ENCODE results near the gene ZPR1.

The ZPR1 gene

DNA sequence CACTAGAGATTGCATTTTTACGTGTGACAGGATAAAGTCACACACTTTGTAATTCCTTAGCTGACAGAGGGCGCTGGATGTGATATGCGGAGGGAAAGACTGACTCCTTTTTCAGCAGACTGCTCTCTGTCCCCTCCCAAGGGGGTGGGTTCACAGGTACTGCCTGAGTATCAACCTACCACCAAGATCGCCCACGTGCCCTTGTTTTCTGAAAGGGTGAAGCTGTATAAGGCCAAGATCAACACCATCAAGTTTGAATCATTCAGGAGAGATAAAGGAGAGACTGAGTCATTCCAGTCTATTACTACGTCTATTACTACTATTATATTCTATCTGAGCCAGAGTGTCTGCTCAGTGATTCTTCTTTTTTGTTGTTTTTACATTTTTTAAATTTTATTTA is 45.7 kb downstream of the ZPR1 start:
- no peak for DNase-seq

DNA sequence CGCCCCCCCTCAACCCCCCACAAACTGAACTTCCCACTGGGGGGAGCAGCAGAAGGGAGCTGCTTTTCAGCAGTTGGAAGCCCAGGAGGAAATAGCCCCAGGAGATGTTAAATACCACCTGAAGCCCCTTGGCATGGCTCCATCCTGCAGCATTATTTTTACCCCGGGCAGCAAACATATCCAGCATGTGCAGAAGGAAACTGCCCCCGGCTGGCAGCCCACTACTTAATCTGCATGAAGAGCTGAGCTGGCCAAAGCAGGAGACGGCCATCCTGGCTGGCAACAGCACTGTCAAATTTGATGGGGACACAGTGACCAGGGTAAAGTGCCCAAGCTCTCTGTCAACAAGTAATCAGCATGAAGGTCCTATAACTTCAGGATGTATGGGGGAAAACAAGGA is 47.1 kb downstream of the ZPR1 start:
- DNase-seq: no peak

DNA sequence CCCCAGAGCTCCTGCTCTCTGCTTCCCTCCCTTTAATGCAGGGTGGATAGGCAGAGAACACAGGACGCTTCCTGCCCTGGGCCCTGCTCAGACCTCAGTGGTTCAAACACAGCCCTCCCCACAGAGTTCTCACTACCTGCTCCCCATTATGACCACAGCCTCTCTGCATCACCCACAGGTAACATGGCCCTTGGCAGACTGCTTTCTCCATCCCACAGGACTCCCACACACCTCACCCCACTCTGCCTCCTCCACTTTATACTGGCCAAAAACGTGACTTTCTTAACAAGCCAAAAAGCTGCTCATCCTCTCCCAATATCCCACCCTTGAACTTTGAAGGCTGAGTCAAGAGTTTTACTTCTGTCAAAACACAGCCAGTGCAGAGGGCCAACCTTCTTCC is 48.8 kb downstream of the ZPR1 start:
- DNase-seq: no peak

DNA sequence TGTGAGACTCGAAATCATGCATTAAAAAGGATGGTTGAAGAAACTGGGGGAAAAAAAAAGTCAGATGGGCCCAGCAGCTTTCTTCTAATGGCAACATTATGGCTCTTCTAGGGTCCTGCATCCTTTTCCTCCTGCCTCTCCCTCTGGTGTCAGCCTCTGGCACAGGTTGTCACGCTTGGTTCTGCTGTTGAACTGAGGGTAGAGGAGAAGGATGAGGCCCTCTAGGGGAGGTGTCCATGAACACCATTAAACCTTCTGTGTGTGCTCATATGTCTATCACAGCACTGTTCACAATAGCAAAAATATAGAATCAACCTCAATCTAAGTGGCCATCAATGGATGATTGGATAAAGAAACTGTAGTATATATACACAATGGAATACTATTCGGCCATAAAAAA is 51.1 kb downstream of the ZPR1 start:
- DNase-seq: no peak

DNA sequence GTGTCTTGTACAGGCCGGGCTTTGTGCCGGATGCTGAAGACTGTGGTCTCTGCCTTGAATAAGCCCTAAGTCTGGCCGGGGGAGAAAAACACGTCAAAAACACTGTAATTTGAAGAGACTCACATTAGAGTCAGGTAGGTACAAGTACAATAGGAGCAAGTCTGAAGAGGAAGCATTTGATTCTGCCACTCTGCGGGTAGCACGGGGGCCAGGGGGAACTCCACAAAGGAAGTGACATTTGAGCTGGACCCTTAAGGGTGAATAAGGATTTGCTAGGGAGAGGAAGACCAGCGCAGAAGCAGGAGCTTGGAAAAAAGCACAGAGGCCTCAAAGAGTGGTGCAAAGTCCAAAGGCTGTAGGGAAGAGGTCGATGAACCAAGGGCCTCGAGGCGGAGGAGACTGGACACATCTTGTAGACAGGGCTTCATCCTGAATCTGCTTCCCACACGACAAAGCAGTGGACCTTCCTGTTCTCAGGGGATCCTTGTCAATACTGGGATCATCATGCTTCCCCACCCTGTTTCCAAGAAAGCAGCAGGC is 53.8 kb downstream of the ZPR1 start:
- DNase-seq: no peak

DNA sequence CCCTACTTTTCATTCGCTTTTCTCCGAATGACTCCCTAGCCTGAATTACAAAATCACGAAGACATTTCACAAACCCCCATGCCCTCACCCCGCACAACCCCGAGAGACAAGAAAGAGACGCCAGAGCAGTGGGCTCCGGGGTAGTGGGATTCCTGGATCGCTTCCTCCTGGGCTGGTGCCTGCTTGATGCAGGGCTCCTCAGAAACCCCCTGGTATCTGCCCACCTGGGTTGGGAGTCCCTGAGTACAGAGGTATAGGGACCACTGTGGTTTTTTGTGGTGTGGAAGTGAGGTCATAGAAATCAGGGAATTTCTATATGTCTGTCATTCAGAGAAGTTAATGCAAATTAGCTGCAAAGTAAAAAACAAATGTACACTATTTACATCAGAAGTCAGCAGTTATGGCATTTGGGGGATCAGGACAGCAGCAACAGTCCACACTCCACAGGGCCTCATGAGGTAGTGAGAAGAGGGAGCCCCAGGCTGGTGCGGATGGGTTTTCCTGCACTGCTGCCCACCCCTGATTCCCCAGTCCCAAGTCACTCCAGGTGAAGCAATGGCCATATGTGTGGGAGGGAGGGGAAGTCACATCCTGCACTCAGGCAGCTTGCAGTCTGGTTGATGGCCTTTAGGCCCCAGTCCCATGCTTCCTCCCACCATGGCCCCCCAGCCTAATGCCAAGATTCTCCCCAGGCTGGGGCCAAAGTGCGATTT is 54.6 kb downstream of the ZPR1 start:
- no peak for DNase-seq

DNA sequence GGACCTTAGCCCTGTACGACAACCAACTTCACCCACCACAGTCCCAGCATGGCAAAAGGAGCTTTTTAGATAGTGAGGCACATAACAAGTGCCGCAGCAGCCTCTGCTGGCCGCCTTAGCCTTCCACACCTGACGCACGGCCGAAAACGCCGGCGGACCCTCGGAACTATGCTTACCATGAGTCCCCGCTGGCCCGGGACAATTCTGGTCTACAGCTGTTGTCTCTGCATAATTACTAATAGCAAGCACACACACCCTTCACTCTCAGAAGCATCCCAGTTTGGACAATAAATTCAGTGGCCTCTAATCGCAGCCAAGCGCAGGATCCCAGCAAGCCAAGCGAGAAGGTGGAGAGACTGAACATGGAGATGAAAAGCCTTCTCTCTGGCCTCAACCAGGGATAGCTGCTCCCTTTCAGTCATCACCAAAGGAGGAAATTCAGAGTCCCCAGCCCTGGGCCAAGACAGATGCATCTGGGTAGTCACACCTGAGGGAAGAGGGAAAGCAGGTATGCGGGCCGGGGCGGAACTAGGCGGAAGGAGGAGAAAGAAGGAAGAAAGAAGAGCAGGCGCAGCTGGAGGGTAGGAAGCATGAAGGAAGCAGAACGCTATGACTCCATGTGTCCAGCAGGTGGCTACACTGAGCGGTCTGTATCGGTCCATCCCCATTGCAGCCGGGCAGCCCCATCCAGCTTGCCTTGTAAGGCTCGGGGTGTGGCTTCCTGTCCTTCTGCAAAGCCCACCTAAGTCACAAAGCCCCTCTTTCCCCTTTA is 55.4 kb downstream of the ZPR1 start:
- DNase-seq: peak; percentile 44

DNA sequence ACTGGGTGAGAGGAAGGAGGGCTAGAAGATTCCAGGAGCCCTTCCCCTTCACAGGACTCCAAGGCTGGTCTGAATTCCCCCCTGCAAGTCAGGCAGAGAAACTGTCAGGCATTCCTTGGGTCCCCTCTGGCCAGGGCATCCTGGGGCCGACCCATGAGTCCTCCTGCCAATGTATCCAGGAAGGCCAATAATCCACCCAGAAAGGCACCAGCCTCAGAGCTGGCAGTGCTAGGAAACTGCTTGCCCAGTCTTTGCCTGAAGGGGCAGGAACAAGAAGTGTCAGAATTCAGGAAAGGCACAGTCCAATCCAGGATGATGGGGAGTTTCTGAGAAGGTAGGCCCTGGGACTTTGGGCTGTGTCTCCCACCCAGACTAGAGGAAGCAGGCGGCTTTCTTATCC is 56.0 kb downstream of the ZPR1 start:
- DNase-seq: no peak

DNA sequence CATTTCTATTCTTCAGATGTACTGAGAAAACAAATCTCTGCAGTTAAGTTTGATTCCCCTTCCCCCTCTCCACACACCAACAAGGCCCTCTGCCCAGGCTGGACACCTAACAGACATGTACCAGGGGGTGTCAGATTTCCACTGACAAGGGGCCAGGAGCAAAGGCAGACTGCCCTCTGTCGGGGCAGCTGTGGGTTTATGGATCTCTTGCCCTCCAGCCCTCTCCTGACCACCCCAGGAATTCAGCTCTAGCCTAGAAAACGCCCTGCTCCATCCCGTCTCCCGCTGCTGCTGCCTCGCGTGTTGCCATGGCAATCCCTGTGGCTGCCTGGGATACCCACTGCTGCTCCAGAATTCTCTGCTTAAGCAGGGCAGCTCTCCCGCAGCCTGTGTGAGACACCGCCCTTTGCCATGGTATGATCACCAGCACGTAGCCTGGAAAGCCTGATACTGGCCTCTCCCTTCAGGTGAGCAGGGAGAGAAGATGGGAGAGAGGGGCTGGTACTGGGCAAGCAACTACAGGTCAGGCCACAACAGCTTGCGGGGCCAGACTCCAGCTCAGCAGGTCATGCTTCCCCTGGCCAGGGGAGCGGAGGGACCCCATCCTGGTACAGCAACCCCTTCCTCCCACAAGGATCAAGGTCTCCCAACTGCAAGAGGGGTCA is 56.6 kb downstream of the ZPR1 start:
- DNase-seq: no peak

DNA sequence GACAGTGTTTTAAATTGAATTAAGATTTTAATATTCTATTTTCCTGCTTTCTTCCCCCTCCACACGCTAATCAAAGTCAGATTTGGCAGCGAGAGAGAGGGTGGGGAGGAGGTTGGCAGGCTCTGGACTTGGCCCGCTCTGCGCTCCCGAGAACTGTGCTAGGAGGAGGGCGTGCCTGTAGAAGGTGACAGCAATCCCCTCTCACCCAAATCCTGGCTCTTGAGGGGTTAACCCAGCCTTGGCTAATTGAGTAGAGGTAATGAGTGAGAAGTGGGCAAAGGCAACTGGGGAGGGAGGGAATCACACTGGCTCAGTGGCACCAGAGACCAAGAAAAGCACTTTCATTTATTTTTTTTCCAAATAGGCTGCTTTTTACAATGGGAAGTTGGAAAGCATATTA is 57.2 kb downstream of the ZPR1 start:
- DNase-seq: no peak

DNA sequence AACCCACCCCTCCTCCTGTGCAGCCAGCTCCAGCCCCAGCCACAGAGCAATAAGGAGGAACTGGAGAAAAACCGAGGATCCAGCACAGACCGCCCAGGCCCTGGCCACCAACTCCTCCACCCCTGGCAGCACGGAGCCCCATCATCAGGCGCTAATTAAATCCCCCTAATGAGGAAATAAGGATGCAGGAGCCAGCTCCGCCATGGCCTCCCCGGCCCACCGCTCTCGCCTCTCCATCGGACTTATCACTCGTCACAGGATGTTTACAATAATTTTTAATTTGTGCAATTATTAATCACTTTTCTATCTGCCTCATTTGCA is 57.6 kb downstream of the ZPR1 start:
- no peak for DNase-seq

DNA sequence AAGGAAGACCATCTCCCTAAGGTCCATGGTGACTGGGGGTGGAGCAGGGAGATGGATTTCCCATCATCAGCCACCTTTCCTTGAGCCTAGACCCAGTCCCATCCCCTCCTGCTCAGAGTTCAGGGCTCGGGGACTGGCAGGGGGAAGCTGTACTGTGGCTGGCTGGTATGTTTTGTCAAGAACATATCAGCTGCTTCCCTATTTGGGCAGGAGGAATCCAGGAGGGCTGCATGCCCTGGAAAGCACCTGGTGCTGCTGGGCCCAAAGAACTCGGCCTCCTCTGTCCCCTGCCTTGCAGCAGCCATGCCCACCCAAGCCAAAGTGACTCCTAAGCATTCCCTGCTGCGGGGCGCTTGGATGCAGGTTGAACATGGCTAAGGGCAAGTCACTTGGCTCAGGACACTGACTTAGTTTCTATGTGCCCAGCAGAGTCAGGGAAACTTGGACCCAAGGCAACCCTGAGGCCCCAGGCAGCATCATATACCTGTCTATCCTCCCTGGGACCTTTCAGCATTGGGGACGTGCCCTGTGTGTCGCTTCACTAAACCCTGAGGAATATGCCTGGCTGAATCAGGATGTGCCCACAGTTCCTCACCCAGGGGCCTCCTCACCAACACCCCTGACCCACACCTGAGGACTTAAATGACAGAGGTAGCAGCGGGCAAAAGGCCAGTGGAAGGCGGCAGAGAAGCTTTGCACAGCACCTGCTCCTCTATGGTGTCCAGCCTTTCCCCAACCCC is 58.2 kb downstream of the ZPR1 start:
- DNase-seq: no peak

DNA sequence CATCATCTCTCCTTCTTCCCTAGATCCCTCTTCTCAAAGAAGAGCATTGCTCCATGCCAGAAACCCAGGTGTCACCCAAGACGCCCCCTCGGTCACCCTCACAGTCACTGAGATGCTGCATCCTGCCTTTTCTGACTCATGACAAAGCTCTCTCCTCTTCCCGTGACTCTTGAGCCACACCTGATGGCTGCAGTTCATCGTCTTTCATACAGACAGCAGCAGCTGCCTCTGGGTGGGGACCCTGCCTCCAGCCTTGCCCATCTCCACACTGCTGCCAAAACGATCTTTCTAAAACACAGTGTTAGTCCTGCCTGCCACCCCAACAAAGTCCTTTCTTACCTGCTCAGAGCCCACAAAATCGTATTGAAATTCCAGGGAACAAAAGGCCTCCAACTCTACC is 59.8 kb downstream of the ZPR1 start:
- DNase-seq: no peak

DNA sequence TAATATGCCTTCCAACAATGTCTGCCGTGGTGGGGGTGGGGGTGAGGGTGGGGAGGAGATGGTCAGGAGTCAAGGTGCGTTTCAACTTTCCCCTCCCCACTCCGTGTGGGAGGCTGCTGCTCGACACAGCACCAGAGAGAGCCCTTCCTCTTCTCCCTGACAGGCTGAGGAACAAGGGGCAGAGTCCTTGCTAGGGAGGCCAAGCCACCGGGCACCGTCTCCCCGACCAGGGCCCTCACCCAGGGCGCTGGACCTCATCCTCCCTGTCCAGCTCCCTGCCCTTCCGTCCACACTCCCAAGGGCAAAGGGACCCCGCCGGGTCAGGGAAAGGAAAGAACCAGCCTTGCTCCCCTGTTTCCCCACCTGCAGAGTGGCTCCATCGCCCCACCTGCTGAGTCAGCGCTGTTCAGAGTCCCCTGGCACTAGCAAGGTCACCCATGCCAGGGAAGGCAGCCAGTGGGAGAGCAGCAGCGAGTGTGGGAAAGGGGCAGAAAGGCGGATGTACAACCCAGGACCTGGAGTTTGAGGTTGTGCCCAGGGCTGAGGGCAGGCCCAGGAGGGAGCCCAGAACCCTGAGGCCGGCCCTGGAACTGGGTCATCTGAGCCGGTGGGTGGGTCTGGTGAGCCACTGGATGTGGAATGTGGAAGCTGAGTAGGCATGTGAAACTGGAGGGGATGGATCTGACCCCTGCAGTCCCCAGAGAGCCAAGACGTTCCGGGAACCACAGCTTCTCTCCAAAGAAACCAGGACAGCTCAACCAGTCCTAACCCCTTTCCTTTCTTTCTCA is 62.2 kb downstream of the ZPR1 start:
- no peak for DNase-seq

DNA sequence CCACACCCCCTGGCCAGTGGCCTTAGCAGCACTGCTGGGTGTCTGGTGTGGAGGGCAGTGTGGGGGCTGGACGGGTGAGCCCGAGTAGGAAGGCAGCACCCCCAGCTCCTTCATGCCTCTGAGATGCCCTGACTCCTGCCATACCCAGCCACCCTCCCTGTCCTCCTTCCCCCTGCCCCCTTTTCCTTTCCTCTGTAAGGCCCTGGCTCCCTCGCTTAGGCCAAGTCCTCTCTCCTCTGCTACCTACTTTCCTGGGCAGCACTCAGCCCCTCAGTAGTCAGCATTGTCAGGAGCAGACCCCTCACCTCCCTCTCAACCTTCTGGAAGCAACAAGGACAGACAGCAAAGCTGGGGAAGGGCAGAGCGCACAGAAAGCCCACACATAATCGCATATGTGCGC is 63.0 kb downstream of the ZPR1 start:
- no peak for DNase-seq

Measured in NCI-H774 (cell line).